ENCODE data around the gene PEDS1.

PEDS1 gene

DNA sequence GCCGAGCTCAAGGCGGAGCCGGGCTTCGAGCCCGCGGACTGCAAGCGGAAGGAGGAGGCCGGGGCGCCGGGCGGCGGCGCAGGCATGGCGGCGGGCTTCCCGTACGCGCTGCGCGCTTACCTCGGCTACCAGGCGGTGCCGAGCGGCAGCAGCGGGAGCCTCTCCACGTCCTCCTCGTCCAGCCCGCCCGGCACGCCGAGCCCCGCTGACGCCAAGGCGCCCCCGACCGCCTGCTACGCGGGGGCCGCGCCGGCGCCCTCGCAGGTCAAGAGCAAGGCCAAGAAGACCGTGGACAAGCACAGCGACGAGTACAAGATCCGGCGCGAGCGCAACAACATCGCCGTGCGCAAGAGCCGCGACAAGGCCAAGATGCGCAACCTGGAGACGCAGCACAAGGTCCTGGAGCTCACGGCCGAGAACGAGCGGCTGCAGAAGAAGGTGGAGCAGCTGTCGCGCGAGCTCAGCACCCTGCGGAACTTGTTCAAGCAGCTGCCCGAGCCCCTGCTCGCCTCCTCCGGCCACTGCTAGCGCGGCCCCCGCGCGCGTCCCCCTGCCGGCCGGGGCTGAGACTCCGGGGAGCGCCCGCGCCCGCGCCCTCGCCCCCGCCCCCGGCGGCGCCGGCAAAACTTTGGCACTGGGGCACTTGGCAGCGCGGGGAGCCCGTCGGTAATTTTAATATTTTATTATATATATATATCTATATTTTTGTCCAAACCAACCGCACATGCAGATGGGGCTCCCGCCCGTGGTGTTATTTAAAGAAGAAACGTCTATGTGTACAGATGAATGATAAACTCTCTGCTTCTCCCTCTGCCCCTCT, 38.2 kb upstream of the PEDS1 start (continued):
- TF ChIP-seq ZEB2 (tag by site-specific recombination; IDR thresholded peaks at IDR 0.05) (no peak), ZBTB21 (tag by site-specific recombination; IDR thresholded peaks at IDR 0.05) (no peak), ZFP37 (tag by site-specific recombination; IDR thresholded peaks at IDR 0.05) (no peak), BCL11B (tag by site-specific recombination; IDR thresholded peaks at IDR 0.05; ENCODE audit: low read depth) (no peak), ZNF2 (tag by site-specific recombination; IDR thresholded peaks at IDR 0.05) (peak; percentile 42; the same call in 1 of the 2 replicates), ZIC2 (tag by site-specific recombination; IDR thresholded peaks at IDR 0.05) (peak; percentile 22; the same call in 1 of the 2 replicates), HOXD13 (CRISPR knock-in tag; IDR thresholded peaks at IDR 0.05; ENCODE audit: borderline replicate concordance) (no peak), ZBTB7A (tag by site-specific recombination; IDR thresholded peaks at IDR 0.05; ENCODE audit: low read depth) (peak; percentile 37; the same call in 1 of the 2 replicates), ZNF146 (tag by site-specific recombination; IDR thresholded peaks at IDR 0.05) (0 out of 2 replicates have a peak, but pooled peaks have one; percentile 7), MYNN (tag by site-specific recombination; IDR thresholded peaks at IDR 0.05; ENCODE audit: borderline replicate concordance) (no peak), ZNF791 (tag by site-specific recombination; IDR thresholded peaks at IDR 0.05) (0 out of 2 replicates have a peak, but pooled peaks have one; percentile 30), ZNF600 (tag by site-specific recombination; IDR thresholded peaks at IDR 0.05) (peak; percentile 72), ZNF747 (tag by site-specific recombination; IDR thresholded peaks at IDR 0.05) (no peak), ZNF221 (tag by site-specific recombination; IDR thresholded peaks at IDR 0.05; ENCODE audit: borderline replicate concordance) (no peak)
- TF ChIP-seq, protein P1, sequence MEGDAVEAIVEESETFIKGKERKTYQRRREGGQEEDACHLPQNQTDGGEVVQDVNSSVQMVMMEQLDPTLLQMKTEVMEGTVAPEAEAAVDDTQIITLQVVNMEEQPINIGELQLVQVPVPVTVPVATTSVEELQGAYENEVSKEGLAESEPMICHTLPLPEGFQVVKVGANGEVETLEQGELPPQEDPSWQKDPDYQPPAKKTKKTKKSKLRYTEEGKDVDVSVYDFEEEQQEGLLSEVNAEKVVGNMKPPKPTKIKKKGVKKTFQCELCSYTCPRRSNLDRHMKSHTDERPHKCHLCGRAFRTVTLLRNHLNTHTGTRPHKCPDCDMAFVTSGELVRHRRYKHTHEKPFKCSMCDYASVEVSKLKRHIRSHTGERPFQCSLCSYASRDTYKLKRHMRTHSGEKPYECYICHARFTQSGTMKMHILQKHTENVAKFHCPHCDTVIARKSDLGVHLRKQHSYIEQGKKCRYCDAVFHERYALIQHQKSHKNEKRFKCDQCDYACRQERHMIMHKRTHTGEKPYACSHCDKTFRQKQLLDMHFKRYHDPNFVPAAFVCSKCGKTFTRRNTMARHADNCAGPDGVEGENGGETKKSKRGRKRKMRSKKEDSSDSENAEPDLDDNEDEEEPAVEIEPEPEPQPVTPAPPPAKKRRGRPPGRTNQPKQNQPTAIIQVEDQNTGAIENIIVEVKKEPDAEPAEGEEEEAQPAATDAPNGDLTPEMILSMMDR (tag by site-specific recombination; IDR thresholded peaks at IDR 0.05) = peak; percentile 81
- TF ChIP-seq, protein P2, sequence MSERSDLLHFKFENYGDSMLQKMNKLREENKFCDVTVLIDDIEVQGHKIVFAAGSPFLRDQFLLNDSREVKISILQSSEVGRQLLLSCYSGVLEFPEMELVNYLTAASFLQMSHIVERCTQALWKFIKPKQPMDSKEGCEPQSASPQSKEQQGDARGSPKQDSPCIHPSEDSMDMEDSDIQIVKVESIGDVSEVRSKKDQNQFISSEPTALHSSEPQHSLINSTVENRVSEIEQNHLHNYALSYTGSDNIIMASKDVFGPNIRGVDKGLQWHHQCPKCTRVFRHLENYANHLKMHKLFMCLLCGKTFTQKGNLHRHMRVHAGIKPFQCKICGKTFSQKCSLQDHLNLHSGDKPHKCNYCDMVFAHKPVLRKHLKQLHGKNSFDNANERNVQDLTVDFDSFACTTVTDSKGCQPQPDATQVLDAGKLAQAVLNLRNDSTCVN (tag by site-specific recombination; optimal IDR thresholded peaks at IDR 0.05) = peak; percentile 99

DNA sequence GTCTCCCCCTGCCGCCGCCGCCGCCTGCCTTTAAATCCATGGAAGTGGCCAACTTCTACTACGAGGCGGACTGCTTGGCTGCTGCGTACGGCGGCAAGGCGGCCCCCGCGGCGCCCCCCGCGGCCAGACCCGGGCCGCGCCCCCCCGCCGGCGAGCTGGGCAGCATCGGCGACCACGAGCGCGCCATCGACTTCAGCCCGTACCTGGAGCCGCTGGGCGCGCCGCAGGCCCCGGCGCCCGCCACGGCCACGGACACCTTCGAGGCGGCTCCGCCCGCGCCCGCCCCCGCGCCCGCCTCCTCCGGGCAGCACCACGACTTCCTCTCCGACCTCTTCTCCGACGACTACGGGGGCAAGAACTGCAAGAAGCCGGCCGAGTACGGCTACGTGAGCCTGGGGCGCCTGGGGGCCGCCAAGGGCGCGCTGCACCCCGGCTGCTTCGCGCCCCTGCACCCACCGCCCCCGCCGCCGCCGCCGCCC, 37.6 kb upstream of the PEDS1 start:
- ChIA-PET CTCF (interaction anchor here (0.6 to 6.8 kb wide), 9 partner anchors 10 to 386 kb away, joined by 3 to 106 read pairs (median 3); no protein-coding TSS in a partner anchor), POLR2A (interaction anchor here (1.7 to 2.0 kb wide), 2 partner anchors 131 to 144 kb away, joined by 4 to 5 read pairs; no protein-coding TSS in a partner anchor)
- peak overlapping the region; percentile 84 for H3K27ac ChIP-seq (ENCODE audit: extremely low read depth, low read depth, low read length)
- peak overlapping the region; percentile 61 for H3K4me3 ChIP-seq (ENCODE audit: low read depth, low read length)
- peaks cover 10% of the 10 kb centered on the region for H3K4me1 ChIP-seq (ENCODE audit: control insufficient read depth, insufficient read depth, low read length)
- H3K36me3 ChIP-seq (ENCODE audit: control insufficient read depth in 2 of 2, insufficient read depth in 1 of 2, low read length in 2 of 2) = peaks cover 0 to 6% of the 10 kb centered on the region in 2 experiments; a peak in 1 of 3 replicates
- H3K9me3 ChIP-seq (ENCODE audit: control insufficient read depth, insufficient read depth, low read depth, low read length) = no peaks in the 10 kb centered on the region
- TF ChIP-seq KLF16 (tag by site-specific recombination; IDR thresholded peaks at IDR 0.05) (peak; percentile 7; the same call in 1 of the 2 replicates), ZNF274 (IDR thresholded peaks at IDR 0.05; ENCODE audit: low read length) (no peak), ZNF274 (tag by site-specific recombination; IDR thresholded peaks at IDR 0.05; ENCODE audit: borderline replicate concordance) (no peak), RBAK (tag by site-specific recombination; IDR thresholded peaks at IDR 0.05) (no peak), SCRT1 (tag by site-specific recombination; IDR thresholded peaks at IDR 0.05; ENCODE audit: borderline replicate concordance) (no peak), GLIS2 (tag by site-specific recombination; IDR thresholded peaks at IDR 0.05) (0 out of 2 replicates have a peak, but pooled peaks have one; percentile 10), ZNF561 (tag by site-specific recombination; IDR thresholded peaks at IDR 0.05; ENCODE audit: borderline replicate concordance) (0 out of 2 replicates have a peak, but pooled peaks have one; percentile 7), ZNF19 (tag by site-specific recombination; IDR thresholded peaks at IDR 0.05; ENCODE audit: low read depth) (no peak), ZFHX2 (tag by site-specific recombination; conservative IDR thresholded peaks at IDR 0.05) (peak; percentile 22; the same call in 1 of the 2 replicates), ZNF560 (tag by site-specific recombination; IDR thresholded peaks at IDR 0.05; ENCODE audit: borderline replicate concordance) (no peak)
- TF ChIP-seq, protein P3, sequence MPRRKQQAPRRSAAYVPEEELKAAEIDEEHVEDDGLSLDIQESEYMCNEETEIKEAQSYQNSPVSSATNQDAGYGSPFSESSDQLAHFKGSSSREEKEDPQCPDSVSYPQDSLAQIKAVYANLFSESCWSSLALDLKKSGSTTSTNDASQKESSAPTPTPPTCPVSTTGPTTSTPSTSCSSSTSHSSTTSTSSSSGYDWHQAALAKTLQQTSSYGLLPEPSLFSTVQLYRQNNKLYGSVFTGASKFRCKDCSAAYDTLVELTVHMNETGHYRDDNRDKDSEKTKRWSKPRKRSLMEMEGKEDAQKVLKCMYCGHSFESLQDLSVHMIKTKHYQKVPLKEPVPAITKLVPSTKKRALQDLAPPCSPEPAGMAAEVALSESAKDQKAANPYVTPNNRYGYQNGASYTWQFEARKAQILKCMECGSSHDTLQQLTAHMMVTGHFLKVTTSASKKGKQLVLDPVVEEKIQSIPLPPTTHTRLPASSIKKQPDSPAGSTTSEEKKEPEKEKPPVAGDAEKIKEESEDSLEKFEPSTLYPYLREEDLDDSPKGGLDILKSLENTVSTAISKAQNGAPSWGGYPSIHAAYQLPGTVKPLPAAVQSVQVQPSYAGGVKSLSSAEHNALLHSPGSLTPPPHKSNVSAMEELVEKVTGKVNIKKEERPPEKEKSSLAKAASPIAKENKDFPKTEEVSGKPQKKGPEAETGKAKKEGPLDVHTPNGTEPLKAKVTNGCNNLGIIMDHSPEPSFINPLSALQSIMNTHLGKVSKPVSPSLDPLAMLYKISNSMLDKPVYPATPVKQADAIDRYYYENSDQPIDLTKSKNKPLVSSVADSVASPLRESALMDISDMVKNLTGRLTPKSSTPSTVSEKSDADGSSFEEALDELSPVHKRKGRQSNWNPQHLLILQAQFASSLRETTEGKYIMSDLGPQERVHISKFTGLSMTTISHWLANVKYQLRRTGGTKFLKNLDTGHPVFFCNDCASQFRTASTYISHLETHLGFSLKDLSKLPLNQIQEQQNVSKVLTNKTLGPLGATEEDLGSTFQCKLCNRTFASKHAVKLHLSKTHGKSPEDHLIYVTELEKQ (tag by site-specific recombination; IDR thresholded peaks at IDR 0.05; ENCODE audit: borderline replicate concordance) = no peak
- TF ChIP-seq, protein P4, sequence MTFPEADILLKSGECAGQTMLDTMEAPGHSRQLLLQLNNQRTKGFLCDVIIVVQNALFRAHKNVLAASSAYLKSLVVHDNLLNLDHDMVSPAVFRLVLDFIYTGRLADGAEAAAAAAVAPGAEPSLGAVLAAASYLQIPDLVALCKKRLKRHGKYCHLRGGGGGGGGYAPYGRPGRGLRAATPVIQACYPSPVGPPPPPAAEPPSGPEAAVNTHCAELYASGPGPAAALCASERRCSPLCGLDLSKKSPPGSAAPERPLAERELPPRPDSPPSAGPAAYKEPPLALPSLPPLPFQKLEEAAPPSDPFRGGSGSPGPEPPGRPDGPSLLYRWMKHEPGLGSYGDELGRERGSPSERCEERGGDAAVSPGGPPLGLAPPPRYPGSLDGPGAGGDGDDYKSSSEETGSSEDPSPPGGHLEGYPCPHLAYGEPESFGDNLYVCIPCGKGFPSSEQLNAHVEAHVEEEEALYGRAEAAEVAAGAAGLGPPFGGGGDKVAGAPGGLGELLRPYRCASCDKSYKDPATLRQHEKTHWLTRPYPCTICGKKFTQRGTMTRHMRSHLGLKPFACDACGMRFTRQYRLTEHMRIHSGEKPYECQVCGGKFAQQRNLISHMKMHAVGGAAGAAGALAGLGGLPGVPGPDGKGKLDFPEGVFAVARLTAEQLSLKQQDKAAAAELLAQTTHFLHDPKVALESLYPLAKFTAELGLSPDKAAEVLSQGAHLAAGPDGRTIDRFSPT (tag by site-specific recombination; IDR thresholded peaks at IDR 0.05) = no peak
